Calu3 (cell line): ENCODE results near the gene PPP2R2B. TPM values are rescaled to one million over a fixed set of nuclear protein-coding genes. Genes with fewer than 3 reads are reported as not detected.

ENCODE experiments used
- BruUV-seq: library from RNA; stranded (reverse); fragments of 400-500 nt; replicated peaks from 2 replicates; lab custom pipeline; 2021; lab: Mats Ljungman, UMichigan
- CTCF ChIA-PET: fragments of 300-600 bp; sonication (Branson Sonifier 250); formaldehyde crosslinking; loops from one replicate; lab custom pipeline; 2022; ENCODE audit warnings: antibody characterized with exemption; lab: Charles Lee
- DNase-seq: peaks from one replicate; pipeline ENCODE4 v3.0.0; 2022
- H3K27ac Mint-ChIP-seq: one replicate; pipeline ENCODE4 v1.8.0; 2022; ENCODE audit warnings: mixed read lengths; ENCODE audit not compliant: unreplicated experiment
- H3K27me3 Mint-ChIP-seq: one replicate; pipeline ENCODE4 v1.8.0; 2022; ENCODE audit warnings: mixed read lengths; ENCODE audit not compliant: unreplicated experiment
- H3K36me3 Mint-ChIP-seq: one replicate; pipeline ENCODE4 v1.8.0; 2022; ENCODE audit warnings: mild to moderate bottlenecking, moderate library complexity, mixed read lengths; ENCODE audit not compliant: insufficient read depth, unreplicated experiment
- H3K4me1 Mint-ChIP-seq: one replicate; pipeline ENCODE4 v1.8.0; 2022; ENCODE audit warnings: mild to moderate bottlenecking, low read depth, mixed read lengths; ENCODE audit not compliant: unreplicated experiment
- H3K4me3 Mint-ChIP-seq: one replicate; pipeline ENCODE4 v1.8.0; 2022; ENCODE audit warnings: mild to moderate bottlenecking, low read depth, moderate library complexity, mixed read lengths; ENCODE audit not compliant: unreplicated experiment
- H3K9me3 Mint-ChIP-seq: one replicate; pipeline ENCODE4 v1.8.0; 2022; ENCODE audit warnings: low read depth, mixed read lengths; ENCODE audit not compliant: unreplicated experiment
- intact Hi-C: fragments of 100-400 bp; cut with micrococcal nuclease; formaldehyde crosslinking; loops from one replicate; pipeline ENCODE4 v1.10.0; 2022; ENCODE audit not compliant: unreplicated experiment
- total RNA-seq: library from RNA; stranded (reverse); gene quantifications from 2 replicates; pipeline ENCODE4 v1.2.3, GENCODE V29; 2022
- TF ChIP-seq, protein P1 (sequence below): fragments of 200-600 bp; IDR thresholded peaks from one replicate; pipeline ENCODE4 v1.8.0; 2022; ENCODE audit warnings: antibody characterized with exemption; ENCODE audit not compliant: unreplicated experiment

The PPP2R2B gene
- total RNA-seq, 1 experiment from 2014 or later: not detected

DNA sequence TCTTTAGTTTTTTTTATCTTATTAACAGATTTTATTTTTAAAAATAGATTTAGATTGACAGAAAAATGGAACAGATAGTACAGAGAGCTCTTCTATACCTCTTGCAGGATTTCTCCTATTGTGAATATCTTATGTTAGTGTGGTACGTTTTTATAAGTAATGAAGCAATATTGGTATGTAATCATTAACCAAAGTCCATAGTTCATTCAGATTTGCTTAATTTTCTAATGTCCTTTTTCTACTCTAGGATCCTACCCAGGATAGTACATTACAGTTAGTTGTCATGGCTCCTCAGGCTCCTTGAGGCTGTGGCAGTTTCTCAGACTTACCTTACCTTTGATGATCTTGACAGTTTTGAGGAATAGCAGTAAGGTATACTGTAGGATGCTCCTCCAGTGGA lies 30.4 kb downstream of the PPP2R2B start:
- H3K4me3 Mint-ChIP-seq: no peak overlapping the region
- TF ChIP-seq, protein P1, sequence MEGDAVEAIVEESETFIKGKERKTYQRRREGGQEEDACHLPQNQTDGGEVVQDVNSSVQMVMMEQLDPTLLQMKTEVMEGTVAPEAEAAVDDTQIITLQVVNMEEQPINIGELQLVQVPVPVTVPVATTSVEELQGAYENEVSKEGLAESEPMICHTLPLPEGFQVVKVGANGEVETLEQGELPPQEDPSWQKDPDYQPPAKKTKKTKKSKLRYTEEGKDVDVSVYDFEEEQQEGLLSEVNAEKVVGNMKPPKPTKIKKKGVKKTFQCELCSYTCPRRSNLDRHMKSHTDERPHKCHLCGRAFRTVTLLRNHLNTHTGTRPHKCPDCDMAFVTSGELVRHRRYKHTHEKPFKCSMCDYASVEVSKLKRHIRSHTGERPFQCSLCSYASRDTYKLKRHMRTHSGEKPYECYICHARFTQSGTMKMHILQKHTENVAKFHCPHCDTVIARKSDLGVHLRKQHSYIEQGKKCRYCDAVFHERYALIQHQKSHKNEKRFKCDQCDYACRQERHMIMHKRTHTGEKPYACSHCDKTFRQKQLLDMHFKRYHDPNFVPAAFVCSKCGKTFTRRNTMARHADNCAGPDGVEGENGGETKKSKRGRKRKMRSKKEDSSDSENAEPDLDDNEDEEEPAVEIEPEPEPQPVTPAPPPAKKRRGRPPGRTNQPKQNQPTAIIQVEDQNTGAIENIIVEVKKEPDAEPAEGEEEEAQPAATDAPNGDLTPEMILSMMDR: no peak
- intact Hi-C loops: no loop called here
- H3K27ac Mint-ChIP-seq: no peak overlapping the region
- no peaks in the 10 kb centered on the region for H3K9me3 Mint-ChIP-seq
- H3K27me3 Mint-ChIP-seq: peaks cover 1% of the 10 kb centered on the region
- no TSS peak for BruUV-seq
- no peak for DNase-seq
- peaks cover 10% of the 10 kb centered on the region for H3K4me1 Mint-ChIP-seq
- CTCF ChIA-PET: interaction anchor here (0.5 kb wide), 1 partner anchor 520 kb away, joined by 3 read pairs; no protein-coding TSS in a partner anchor
- no peaks in the 10 kb centered on the region for H3K36me3 Mint-ChIP-seq

DNA sequence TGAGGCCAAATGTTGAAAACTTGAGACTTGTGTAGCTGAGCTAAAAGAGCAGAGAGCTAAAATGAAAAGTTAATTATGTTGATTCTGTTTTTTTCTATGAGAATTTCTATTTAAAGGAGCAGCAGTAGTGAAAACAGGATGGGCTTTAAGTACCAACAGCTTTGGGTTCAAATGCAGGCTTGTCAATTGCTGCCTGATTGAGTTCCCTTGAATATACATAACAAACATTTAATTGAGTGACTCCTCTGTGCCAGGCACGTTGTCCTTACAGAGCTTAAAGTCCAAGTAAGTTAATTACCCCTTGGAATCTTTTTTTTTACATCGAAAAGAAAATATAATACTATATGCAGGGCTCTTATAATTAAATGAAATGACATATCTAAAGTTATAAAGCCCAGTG lies 38.5 kb downstream of the PPP2R2B start:
- no peak for DNase-seq
- H3K9me3 Mint-ChIP-seq: no peaks in the 10 kb centered on the region

DNA sequence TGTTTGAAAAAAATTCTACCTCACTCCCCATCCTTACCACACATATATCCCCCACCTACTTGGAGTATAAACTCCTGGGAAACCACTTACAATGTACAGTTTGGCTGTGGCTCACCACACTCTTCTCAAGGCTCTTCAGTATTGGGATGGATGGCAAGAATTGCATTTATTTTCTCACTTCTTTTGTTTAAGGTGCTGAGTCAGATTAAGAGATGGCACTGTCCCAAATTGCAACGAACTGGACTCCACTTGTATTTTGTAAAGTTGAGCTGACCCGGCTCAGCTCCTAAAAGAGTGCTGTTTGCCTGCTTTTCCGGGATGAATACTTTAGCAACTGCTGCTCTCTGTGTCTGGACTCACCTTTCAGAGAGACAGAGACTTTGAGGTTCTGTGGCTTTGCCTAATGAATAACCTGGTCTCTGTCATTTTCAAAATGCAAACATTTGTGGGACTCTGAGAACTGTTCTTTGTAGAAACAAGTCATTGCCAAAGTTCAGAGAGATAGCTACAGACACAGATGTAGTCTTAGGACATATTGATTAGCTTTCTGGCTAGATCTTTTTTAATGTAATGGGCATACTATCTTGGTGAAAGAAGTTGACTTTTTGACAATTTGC lies 42.2 kb downstream of the PPP2R2B start:
- Mint-ChIP-seq H3K4me3 (no peak overlapping the region), H3K27me3 (peaks cover 26% of the 10 kb centered on the region), H3K9me3 (no peaks in the 10 kb centered on the region), H3K4me1 (no peaks in the 10 kb centered on the region), H3K27ac (no peak overlapping the region), H3K36me3 (no peaks in the 10 kb centered on the region)
- BruUV-seq: no TSS peak
- no peak for DNase-seq
- intact Hi-C loops: no loop called here
- TF ChIP-seq, protein P1: no peak
- CTCF ChIA-PET: no interaction called here

More for the DNA sequence above, 38.5 kb downstream of the PPP2R2B start:
- CTCF ChIA-PET: interaction anchor here (0.8 kb wide), 1 partner anchor 21 kb away, joined by 3 read pairs; no protein-coding TSS in a partner anchor
- no peaks in the 10 kb centered on the region for H3K36me3 Mint-ChIP-seq
- H3K4me3 Mint-ChIP-seq: no peak overlapping the region
- H3K4me1 Mint-ChIP-seq: no peaks in the 10 kb centered on the region
- no peak overlapping the region for H3K27ac Mint-ChIP-seq
- BruUV-seq: no TSS peak
- peaks cover 26% of the 10 kb centered on the region for H3K27me3 Mint-ChIP-seq
- intact Hi-C loops: no loop called here
- TF ChIP-seq, protein P1: no peak

DNA sequence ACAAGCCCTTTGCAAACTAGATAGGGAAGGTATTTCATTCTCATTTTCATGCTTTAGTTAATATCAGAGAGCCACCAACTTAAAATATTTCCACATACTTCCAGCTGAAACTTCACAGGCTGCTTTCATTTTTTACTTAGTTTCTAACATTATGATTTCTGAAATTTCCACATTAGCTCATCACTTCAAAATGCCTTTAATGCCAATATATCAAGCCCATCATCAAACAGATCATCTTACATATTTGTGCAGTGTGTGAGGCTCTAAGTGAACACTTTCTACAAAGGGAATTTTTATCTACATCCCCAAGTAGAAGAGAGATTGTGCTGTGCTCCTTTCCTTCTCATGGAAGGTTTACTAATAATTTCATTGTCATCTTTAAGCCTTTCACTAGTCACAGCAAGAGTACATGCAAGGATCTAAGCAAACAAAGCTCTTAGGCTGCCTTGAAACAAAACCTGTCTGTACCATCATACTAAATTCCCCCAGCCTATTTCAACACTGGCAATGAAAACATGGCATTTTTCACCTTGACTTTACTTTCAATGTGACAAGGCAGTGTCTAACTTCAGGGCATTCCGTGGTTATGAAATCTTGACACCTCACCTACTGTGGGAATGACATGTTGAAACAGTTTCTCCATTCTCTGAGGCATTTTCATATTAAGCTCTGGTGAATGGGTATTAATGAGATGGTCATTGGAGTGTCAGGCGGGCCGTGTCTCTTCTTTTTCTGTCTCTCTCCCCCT lies 45.4 kb downstream of the PPP2R2B start:
- no TSS peak for BruUV-seq
- TF ChIP-seq, protein P1: no peak
- intact Hi-C loops: no loop called here
- no peak for DNase-seq
- Mint-ChIP-seq H3K36me3 (no peaks in the 10 kb centered on the region), H3K4me1 (no peaks in the 10 kb centered on the region), H3K9me3 (no peaks in the 10 kb centered on the region), H3K27me3 (peaks cover 21% of the 10 kb centered on the region), H3K4me3 (no peak overlapping the region), H3K27ac (no peak overlapping the region)
- CTCF ChIA-PET: interaction anchor here (0.6 kb wide), 2 partner anchors 17 to 78 kb away, joined by 3 to 4 read pairs; no protein-coding TSS in a partner anchor
